Measurements from ENCODE around the gene ZBTB7A. TPM values are rescaled to one million over a fixed set of nuclear protein-coding genes. Genes with fewer than 3 reads are reported as not detected.

The ZBTB7A gene
- total and polyA plus RNA-seq, 2 donors (not counting 1 experiment from before 2014, with no cell fraction given): 4.9 to 17.7 TPM

GRCh38 chr19:4046946-4047683, 19.6 kb downstream of the ZBTB7A start:
- no peak overlapping the region for H3K9ac ChIP-seq (ENCODE audit: insufficient read depth, low read length)
- no peak overlapping the region for H2AFZ ChIP-seq (ENCODE audit: low read length)
- peaks cover 4% of the 10 kb centered on the region for H4K20me1 ChIP-seq (ENCODE audit: control insufficient read depth, extremely low read depth, insufficient read depth, low read length)
- H3K4me1 ChIP-seq (ENCODE audit: control insufficient read depth, extremely low read depth, insufficient read depth, low read length): peaks cover 8% of the 10 kb centered on the region
- no peak overlapping the region for H3K4me3 ChIP-seq (replicated peaks in 1 of 4; ENCODE audit: control extremely low read depth in 1 of 4, insufficient read depth in 1 of 4, low read depth in 3 of 4, low read length in 4 of 4)
- H3K4me2 ChIP-seq (ENCODE audit: extremely low read depth, insufficient read depth, low read length): no peak overlapping the region
- H3K9me3 ChIP-seq (ENCODE audit: control insufficient read depth, insufficient read depth, low read depth, low read length): no peaks in the 10 kb centered on the region
- peaks cover 75% of the 10 kb centered on the region for H3K79me2 ChIP-seq (ENCODE audit: control insufficient read depth, insufficient read depth, low read length)
- H3K36me3 ChIP-seq (ENCODE audit: control insufficient read depth, insufficient read depth, low read length): peaks cover 17% of the 10 kb centered on the region
- TF ChIP-seq CTCF (conservative IDR thresholded peaks at IDR 0.05 in 1 of 2, IDR thresholded peaks at IDR 0.05 in 1 of 2; ENCODE audit: low read depth in 1 of 2, low read length in 2 of 2) (no peak), EZH2 (IDR thresholded peaks at IDR 0.05; ENCODE audit: low read length, missing control alignments) (no peak)
- H3K27me3 ChIP-seq (ENCODE audit: control insufficient read depth, insufficient read depth, low read length): no peaks in the 10 kb centered on the region
- no peak overlapping the region for H3K27ac ChIP-seq (ENCODE audit: insufficient read depth, low read length)
- no peak for DNase-seq (ENCODE audit: low read depth in 2 of 2)

GRCh38 chr19:4046362-4046691, 20.4 kb downstream of the ZBTB7A start:
- peaks cover 2% of the 10 kb centered on the region for H3K4me1 ChIP-seq (ENCODE audit: control insufficient read depth, extremely low read depth, insufficient read depth, low read length)
- no peak overlapping the region for H3K4me3 ChIP-seq (replicated peaks in 1 of 4; ENCODE audit: control extremely low read depth in 1 of 4, insufficient read depth in 1 of 4, low read depth in 3 of 4, low read length in 4 of 4)
- no peak overlapping the region for H3K9ac ChIP-seq (ENCODE audit: insufficient read depth, low read length)
- peaks cover 3% of the 10 kb centered on the region for H4K20me1 ChIP-seq (ENCODE audit: control insufficient read depth, extremely low read depth, insufficient read depth, low read length)
- DNase-seq (ENCODE audit: low read depth in 2 of 2): no peak
- no peaks in the 10 kb centered on the region for H3K9me3 ChIP-seq (ENCODE audit: control insufficient read depth, insufficient read depth, low read depth, low read length)
- peaks cover 17% of the 10 kb centered on the region for H3K36me3 ChIP-seq (ENCODE audit: control insufficient read depth, insufficient read depth, low read length)
- H3K27me3 ChIP-seq (ENCODE audit: control insufficient read depth, insufficient read depth, low read length): no peaks in the 10 kb centered on the region
- H3K27ac ChIP-seq (ENCODE audit: insufficient read depth, low read length): no peak overlapping the region
- no peak overlapping the region for H3K4me2 ChIP-seq (ENCODE audit: extremely low read depth, insufficient read depth, low read length)
- TF ChIP-seq EZH2 (IDR thresholded peaks at IDR 0.05; ENCODE audit: low read length, missing control alignments) (no peak), CTCF (conservative IDR thresholded peaks at IDR 0.05 in 1 of 2, IDR thresholded peaks at IDR 0.05 in 1 of 2; ENCODE audit: low read depth in 1 of 2, low read length in 2 of 2) (no peak)
- peaks cover 67% of the 10 kb centered on the region for H3K79me2 ChIP-seq (ENCODE audit: control insufficient read depth, insufficient read depth, low read length)
- no peak overlapping the region for H2AFZ ChIP-seq (ENCODE audit: low read length)

- H4K20me1 ChIP-seq (ENCODE audit: control insufficient read depth, extremely low read depth, insufficient read depth, low read length): no peaks in the 10 kb centered on the region
- peaks cover 16% of the 10 kb centered on the region for H3K36me3 ChIP-seq (ENCODE audit: control insufficient read depth, insufficient read depth, low read length)
- no peaks in the 10 kb centered on the region for H3K27me3 ChIP-seq (ENCODE audit: control insufficient read depth, insufficient read depth, low read length)
- no peak for DNase-seq (ENCODE audit: low read depth in 2 of 2)
- H3K4me3 ChIP-seq (replicated peaks in 1 of 4; ENCODE audit: control extremely low read depth in 1 of 4, insufficient read depth in 1 of 4, low read depth in 3 of 4, low read length in 4 of 4): no peak overlapping the region
- peaks cover 2% of the 10 kb centered on the region for H3K4me1 ChIP-seq (ENCODE audit: control insufficient read depth, extremely low read depth, insufficient read depth, low read length)
- no peak overlapping the region for H3K4me2 ChIP-seq (ENCODE audit: extremely low read depth, insufficient read depth, low read length)
- no peaks in the 10 kb centered on the region for H3K9me3 ChIP-seq (ENCODE audit: control insufficient read depth, insufficient read depth, low read depth, low read length)
- TF ChIP-seq CTCF (conservative IDR thresholded peaks at IDR 0.05 in 1 of 2, IDR thresholded peaks at IDR 0.05 in 1 of 2; ENCODE audit: low read depth in 1 of 2, low read length in 2 of 2) (no peak), EZH2 (IDR thresholded peaks at IDR 0.05; ENCODE audit: low read length, missing control alignments) (no peak)
- H2AFZ ChIP-seq (ENCODE audit: low read length): no peak overlapping the region
- no peak overlapping the region for H3K27ac ChIP-seq (ENCODE audit: insufficient read depth, low read length)
- H3K79me2 ChIP-seq (ENCODE audit: control insufficient read depth, insufficient read depth, low read length): peaks cover 63% of the 10 kb centered on the region
- H3K9ac ChIP-seq (ENCODE audit: insufficient read depth, low read length): peak overlapping the region; percentile 2
Observed at GRCh38 chr19:4045597-4046361, 20.9 kb downstream of the ZBTB7A start.

Measured in fibroblast of lung (primary cell).